Nucleus accumbens (tissue), 56 donors: ENCODE data around the gene CAPN14.
"Not testable (repeated sequence)": the region's sequence is repeated elsewhere in the genome, so short reads cannot be mapped to it uniquely, and the experiment has no call there.

ENCODE experiments used
- DNase-seq, 56 donors: peaks; one replicate each; lab custom pipeline; 2025; lab: John Stamatoyannopoulos, UW

Gene CAPN14

GRCh38 chr2:31199206-31199605, 18.1 kb downstream of the CAPN14 start:
- no peak for DNase-seq

DNA sequence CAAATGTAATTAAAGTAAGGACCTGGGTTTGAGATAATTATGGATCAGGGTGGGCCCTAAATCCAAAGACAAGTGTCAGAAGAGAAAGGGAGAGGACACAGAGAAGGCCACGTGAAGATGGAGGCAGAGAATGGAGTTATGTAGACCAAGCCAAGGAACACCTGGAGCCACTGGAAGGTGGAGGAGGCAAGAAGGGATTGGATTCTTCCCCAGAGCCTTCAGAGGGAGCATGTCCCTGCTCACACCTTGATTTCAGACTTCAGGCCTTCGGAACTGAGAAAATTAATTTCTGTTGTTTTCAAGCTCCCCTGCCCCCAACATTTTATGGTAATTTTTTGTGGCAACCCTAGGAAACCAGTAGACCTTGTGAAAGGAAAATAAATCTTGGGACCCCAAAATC, 19.6 kb downstream of the CAPN14 start:
- no peak for DNase-seq

- no peak for DNase-seq
Measured at GRCh38 chr2:31197166-31197565, 20.1 kb downstream of the CAPN14 start.

DNA sequence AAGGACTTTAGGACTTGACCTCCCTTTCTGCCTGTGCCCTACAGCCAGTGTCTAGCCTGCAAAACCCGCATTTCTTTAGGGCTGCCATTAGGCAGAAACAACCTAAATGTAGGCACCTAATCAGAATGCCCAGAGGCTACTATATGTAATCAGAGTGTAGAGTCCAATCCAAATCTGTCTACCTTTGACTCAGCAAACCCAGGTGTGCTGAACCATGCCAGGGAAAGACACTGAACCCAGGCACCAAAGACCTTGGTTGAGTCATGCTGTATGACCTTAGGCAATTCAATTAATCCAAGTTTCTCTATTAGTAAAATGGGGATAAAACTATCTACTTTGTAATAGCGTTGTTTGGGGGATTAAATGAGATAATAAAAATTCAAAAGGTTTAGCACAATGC, 20.7 kb downstream of the CAPN14 start:
- DNase-seq = no peak

DNA sequence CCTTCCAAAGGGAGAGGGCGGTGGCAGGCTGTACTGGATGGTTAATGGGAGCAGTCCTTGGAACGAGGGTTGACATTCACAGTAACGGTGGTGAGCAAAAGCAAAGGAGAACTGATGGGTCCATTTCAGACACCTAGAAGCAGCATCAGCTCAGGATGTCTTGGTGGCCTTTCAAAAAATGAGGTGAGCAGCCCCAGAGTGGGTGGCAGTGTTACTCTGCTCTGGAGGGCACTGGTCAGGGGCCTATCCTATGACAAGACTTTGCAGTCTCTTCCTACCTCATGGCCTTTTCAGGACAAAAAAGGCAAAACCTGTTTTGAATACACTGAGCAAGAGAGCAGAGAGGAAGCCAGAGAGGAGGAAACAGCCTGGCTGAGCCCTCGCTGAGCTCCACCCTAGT, 23.5 kb downstream of the CAPN14 start:
- no peak for DNase-seq

GRCh38 chr2:31192851-31193392, 24.4 kb downstream of the CAPN14 start:
- no peak for DNase-seq

DNA sequence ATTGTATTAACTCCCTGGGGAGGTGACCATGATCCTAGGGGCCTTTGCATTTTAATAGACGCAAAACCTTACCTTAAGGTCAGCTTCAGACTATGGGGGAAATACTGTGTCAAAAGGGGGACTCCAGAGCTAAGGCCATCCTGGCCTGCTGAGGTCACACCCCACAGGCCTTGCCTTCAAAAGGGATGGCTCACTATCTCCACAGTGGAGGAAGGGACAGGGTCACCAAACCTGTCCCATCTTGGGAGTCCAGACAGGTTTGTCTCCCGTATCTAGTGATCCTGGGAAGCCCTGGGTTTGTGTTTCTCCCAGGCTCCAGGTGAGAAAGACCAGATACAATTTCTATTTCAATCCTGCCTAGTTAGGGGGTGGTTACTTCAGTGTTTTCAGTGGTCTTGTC, 24.9 kb downstream of the CAPN14 start:
- no peak for DNase-seq

GRCh38 chr2:31191931-31192330, 25.4 kb downstream of the CAPN14 start:
- no peak for DNase-seq

- DNase-seq = no peak
Measured at GRCh38 chr2:31190188-31190587, 27.1 kb downstream of the CAPN14 start.

GRCh38 chr2:31189141-31189540, 28.2 kb downstream of the CAPN14 start:
- DNase-seq = no peak

DNA sequence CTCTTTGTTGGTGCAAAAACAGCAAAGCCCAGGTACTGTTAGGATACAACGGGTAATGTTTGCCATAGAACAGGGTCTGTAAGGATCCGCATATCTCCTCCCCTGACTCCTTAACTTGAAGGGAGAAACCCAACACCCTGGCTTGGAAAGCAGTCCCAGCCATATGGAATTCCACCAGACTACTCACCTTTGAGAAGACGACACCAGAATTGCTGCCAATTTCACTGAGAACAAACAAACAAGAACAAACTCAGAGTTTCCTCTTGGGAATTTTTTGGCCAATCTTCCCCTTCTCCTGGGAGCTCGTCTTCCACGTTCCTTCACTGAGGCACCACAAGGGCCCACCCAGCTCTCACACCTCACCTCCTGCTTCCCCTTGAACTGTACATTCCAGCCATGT, 29.2 kb downstream of the CAPN14 start:
- DNase-seq = no peak

GRCh38 chr2:31187166-31187565, 30.1 kb downstream of the CAPN14 start:
- DNase-seq = no peak

GRCh38 chr2:31183973-31184372, 33.3 kb downstream of the CAPN14 start:
- not testable (repeated sequence) for DNase-seq

DNA sequence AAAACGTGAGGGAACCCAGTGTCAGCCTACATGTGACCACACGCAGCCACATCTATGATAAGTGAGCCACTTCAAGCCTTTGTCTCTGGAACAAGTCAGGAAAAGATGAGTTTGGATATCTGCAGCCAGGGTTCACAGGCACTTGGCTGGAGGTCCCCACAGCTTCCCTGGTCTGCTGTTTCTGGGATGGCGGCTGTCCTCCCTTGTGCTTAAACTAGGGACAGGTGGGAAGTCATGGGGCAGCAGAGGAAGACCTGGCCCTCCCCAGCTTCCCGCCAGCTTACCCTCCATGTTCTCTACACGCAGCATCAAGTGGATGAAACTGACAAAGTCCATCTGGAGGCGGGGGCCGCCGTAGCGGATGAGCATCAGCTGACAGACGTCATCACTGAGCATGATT, 40.6 kb downstream of the CAPN14 start:
- no peak for DNase-seq

DNA sequence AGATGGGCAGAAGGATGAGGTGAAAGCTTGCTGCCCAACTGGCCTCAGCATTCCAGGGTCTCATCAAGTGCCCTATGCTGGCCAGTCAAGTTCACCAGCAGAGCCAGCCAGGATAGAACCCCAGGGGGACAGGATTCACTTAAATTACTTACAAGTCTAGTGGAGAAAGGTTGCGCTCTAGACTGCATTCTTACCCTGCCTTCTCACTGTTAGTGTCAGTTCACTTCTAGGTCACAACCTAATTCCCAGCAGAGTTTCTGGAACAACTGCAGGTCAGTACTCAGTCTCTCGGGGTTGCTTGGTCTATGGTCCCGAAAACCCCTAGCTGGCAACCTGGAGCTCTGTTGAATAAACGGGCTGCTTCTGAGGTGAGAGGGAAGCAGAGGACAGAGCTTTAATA, 46.2 kb downstream of the CAPN14 start:
- no peak for DNase-seq

DNA sequence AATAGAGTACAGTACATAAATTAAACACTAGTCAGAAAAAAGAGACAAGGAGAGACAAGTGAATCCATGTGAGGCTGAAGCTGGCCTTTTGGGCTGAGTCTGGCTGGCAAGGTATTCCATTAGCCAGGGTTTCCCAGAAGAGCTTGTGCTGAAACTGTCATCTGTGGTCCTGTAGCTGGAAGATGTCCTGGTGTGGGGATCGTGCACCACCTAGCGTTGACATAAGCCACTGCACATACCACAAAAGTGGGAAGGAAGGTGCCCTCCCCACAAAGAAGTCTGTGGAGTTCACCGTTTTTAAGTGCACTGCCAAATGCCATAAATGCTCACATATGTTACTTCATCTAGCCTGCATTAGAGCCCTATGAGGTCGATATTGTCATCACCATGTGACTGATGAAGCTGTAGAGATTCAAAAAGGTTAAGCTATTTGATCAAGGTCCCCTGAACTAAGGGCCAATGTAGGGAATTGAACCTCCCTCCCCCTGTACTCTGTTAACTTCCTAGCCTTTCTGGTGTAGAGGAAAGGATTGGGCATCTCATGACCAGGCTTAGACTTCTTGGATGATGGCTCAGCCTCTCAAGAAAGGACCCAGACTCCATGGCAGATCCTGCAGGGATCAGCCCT, 47.1 kb downstream of the CAPN14 start:
- DNase-seq = peak in 49 of 56 donors; percentile 1 to 79 (median 33)

DNA sequence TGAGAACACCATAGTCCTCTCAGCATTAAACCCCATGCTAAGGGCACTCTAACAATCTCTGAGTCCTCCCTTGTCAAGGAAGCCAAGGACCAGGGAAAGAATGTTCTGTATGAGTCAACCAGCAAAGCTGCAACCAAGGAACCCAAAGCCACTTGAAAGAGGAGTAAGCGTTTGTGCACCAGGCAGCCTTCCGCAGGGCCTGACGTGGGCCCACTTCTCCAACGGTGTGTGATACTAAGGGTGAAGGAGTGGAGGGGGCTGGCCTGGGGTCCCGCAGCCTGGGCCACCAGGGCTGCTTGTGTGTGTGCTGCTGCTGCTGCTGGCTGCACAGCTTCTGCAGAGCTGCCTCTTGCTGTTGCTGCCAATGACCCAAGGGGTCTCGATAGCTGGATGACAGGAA, 49.0 kb downstream of the CAPN14 start:
- no peak for DNase-seq

GRCh38 chr2:31166925-31167324, 50.4 kb downstream of the CAPN14 start:
- DNase-seq = no peak

DNA sequence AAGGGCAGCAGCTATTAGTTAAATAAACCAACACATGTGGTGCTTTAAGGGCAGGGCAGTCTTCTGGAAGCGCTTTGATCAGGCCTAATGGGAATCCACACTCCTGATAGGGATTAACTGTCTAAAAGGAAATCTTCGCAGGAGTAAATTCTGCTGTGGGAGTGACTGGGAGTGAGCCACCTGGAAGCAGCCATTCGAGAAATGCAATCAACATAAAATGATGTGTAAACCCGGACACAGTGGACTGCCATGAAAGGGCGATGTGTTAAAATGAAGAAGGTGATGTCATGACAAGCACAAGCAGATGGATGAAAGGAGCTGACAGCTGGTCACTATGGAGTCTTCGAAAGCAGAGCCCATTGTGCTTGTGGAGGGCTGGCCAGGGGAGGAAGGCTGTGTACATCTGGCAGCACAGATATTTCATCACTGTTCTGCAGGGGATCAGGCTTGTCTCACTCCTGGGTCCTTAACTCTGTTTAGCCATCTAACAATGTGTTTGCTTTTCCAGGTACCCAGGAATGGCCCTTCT, 54.2 kb downstream of the CAPN14 start:
- DNase-seq = no peak

DNA sequence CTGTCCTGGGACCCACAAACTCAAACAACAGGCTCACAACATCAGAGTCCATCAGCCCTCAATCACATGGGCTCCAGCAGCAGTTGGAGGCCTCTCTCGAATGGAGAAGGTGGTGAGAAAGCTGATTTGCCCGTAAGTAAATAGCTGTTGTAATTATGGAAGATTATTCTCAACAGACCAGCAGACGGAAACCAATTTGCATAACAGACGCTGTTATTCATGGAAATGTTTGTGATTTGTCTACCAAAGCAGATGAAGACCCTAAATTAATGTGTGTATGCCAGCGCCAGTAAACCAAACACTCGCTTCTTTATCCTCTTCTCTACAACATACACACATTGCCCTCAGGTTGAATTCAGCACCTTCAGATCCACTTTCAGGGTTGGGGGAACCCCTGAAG, 55.7 kb downstream of the CAPN14 start:
- DNase-seq = no peak

GRCh38 chr2:31151501-31151900, 65.8 kb downstream of the CAPN14 start:
- DNase-seq = no peak

GRCh38 chr2:31150120-31150670, 67.1 kb downstream of the CAPN14 start:
- no peak for DNase-seq
